ENCODE data around the gene GSC2. TPM values are rescaled to one million over a fixed set of nuclear protein-coding genes. Genes with fewer than 3 reads are reported as not detected.
A peak's percentile ranks its signal among the peaks of the same experiment; 100 is the strongest.

The GSC2 gene
- total RNA-seq, 2 donors from 2014 or later = 11.9 TPM; not detected in 1

DNA sequence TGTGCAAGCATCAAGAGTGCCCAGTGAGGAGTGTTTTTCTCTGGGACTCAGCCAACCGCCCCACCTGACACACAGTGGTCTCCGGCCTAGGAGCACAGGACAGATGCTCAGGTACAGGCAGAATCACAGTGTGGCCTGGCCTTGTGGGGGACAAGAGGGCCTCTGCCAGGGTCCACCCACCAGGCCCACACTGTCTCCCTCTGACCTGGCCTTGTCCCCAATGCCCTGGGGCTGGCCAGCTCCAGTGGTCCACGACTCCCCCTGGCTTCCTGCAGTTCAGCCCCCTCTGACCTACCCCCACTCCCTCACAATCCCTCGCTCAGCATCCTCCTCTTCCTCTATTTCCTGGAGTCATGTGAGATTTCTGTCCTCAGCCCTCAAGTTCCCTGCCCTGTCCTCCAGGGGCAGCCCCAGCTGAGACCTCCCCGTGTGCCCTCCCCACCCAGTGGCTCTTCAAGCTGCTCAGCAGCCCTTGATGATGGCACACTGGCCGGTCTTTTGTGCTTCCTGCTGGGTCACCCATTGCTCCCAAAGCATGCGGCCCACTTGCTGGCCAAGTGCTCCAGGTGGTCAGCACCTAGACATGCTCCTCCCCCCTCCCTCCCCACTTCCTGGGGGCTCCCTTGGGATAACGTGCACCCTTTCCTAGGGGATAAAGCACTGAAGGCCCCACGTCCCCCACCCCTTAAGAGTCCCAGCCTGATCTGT, 17.2 kb downstream of the GSC2 start:
- Histone ChIP-seq H3K36me3 (peaks cover 0 to 24% of the 10 kb centered on the region in 2 donors), H3K27me3 (replicated peaks; ENCODE audit: insufficient read depth) (no peaks in the 10 kb centered on the region), H3K4me3 (no peak overlapping the region), H3K27ac (no peak overlapping the region), H3K4me1 (replicated peaks) (no peaks in the 10 kb centered on the region), H3K9me3 (no peaks in the 10 kb centered on the region)
- TF ChIP-seq POLR2AphosphoS5 (IDR thresholded peaks at IDR 0.05) = no peak
- no peak for TF ChIP-seq POLR2A (IDR thresholded peaks at IDR 0.05)
- TF ChIP-seq, protein P1, sequence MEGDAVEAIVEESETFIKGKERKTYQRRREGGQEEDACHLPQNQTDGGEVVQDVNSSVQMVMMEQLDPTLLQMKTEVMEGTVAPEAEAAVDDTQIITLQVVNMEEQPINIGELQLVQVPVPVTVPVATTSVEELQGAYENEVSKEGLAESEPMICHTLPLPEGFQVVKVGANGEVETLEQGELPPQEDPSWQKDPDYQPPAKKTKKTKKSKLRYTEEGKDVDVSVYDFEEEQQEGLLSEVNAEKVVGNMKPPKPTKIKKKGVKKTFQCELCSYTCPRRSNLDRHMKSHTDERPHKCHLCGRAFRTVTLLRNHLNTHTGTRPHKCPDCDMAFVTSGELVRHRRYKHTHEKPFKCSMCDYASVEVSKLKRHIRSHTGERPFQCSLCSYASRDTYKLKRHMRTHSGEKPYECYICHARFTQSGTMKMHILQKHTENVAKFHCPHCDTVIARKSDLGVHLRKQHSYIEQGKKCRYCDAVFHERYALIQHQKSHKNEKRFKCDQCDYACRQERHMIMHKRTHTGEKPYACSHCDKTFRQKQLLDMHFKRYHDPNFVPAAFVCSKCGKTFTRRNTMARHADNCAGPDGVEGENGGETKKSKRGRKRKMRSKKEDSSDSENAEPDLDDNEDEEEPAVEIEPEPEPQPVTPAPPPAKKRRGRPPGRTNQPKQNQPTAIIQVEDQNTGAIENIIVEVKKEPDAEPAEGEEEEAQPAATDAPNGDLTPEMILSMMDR (IDR thresholded peaks at IDR 0.05) = no peak
- no peak for DNase-seq (ENCODE audit: low spot score)
- intact Hi-C loops (cut with DNase I) = no loop called here
- 94% methylated on average over 9 of the region's 9 CpGs for WGBS

DNA sequence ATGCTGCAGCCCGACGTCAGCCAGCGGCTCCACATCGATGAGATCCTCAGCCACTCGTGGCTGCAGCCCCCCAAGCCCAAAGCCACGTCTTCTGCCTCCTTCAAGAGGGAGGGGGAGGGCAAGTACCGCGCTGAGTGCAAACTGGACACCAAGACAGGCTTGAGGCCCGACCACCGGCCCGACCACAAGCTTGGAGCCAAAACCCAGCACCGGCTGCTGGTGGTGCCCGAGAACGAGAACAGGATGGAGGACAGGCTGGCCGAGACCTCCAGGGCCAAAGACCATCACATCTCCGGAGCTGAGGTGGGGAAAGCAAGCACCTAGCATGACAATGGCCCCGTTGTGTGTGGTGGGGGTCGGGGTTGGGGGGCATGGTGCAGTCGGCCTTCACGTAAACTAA, 17.9 kb downstream of the GSC2 start:
- H3K9me3 ChIP-seq = no peaks in the 10 kb centered on the region
- intact Hi-C loops (cut with DNase I) = no loop called here
- no peak for DNase-seq (ENCODE audit: low spot score)
- no peaks in the 10 kb centered on the region for H3K27me3 ChIP-seq (replicated peaks; ENCODE audit: insufficient read depth)
- no peaks in the 10 kb centered on the region for H3K4me1 ChIP-seq (replicated peaks)
- TF ChIP-seq POLR2AphosphoS5 (IDR thresholded peaks at IDR 0.05) (no peak), POLR2A (IDR thresholded peaks at IDR 0.05) (no peak)
- TF ChIP-seq, protein P1 (IDR thresholded peaks at IDR 0.05) = no peak
- no peak overlapping the region for H3K4me3 ChIP-seq
- H3K36me3 ChIP-seq = peaks cover 0 to 24% of the 10 kb centered on the region in 2 donors
- H3K27ac ChIP-seq = no peak overlapping the region
- WGBS = 94% methylated on average over 20 of the region's 20 CpGs

DNA sequence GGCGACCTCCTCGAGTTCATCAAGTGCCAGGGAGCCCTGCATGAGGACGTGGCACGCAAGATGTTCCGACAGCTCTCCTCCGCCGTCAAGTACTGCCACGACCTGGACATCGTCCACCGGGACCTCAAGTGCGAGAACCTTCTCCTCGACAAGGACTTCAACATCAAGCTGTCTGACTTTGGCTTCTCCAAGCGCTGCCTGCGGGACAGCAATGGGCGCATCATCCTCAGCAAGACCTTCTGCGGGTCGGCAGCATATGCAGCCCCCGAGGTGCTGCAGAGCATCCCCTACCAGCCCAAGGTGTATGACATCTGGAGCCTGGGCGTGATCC, 18.4 kb downstream of the GSC2 start:
- Histone ChIP-seq H3K9me3 (no peaks in the 10 kb centered on the region), H3K4me1 (replicated peaks) (no peaks in the 10 kb centered on the region), H3K27me3 (replicated peaks; ENCODE audit: insufficient read depth) (no peaks in the 10 kb centered on the region), H3K4me3 (no peak overlapping the region), H3K36me3 (peaks cover 0 to 24% of the 10 kb centered on the region in 2 donors), H3K27ac (no peak overlapping the region)
- intact Hi-C loops (cut with DNase I) = no loop called here
- TF ChIP-seq POLR2AphosphoS5 (IDR thresholded peaks at IDR 0.05) (no peak), POLR2A (IDR thresholded peaks at IDR 0.05) (no peak)
- TF ChIP-seq, protein P1 (IDR thresholded peaks at IDR 0.05) = no peak
- DNase-seq (ENCODE audit: low spot score) = no peak
- WGBS = 97% methylated on average over 19 of the region's 19 CpGs

DNA sequence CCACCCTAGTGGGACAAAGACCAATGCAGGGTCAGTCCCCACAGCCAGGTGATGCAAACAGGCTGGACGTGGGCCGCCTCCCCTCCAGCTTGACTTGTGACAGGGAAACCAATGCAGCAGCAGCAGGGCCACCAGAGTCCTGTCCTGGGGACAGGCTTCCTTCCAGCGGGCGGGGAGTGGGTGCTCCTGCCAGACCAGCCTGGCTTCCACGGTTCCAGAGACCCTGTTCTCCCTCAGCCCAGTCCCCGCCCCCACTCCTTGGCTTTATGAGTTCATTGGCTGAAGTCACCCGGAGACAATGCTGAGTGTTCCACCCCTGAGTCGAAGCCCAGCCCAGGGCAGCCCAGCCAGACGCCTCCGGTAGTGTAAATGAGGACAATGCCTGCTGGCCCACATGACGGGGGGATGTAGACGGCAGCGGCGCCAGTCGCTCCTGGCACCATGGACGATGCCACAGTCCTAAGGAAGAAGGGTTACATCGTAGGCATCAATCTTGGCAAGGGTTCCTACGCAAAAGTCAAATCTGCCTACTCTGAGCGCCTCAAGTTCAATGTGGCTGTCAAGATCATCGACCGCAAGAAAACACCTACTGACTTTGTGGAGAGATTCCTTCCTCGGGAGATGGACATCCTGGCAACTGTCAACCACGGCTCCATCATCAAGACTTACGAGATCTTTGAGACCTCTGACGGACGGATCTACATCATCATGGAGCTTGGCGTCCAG, 19.0 kb downstream of the GSC2 start, which contains the start of gene TSSK2:
TSSK2 (plus strand) TSS at position 350 of the 726 bp plus-strand sequence; CDS start at position 442, 92 bp downstream.
- intact Hi-C loops (cut with DNase I) = no loop called here
- peaks cover 0 to 24% of the 10 kb centered on the region in 2 donors for H3K36me3 ChIP-seq

More for the DNA sequence above, 19.0 kb downstream of the GSC2 start, which contains the start of gene TSSK2:
- Histone ChIP-seq H3K9me3 (no peaks in the 10 kb centered on the region), H3K4me3 (no peak within 1 kb of the TSS), H3K4me1 (replicated peaks) (no peaks in the 10 kb centered on the region), H3K27ac (peak within 1 kb of the TSS in 1 of 2 donors; percentile 5), H3K27me3 (replicated peaks; ENCODE audit: insufficient read depth) (no peaks in the 10 kb centered on the region)
- 81% methylated on average over 27 of the region's 27 CpGs for WGBS
- no peak for DNase-seq (ENCODE audit: low spot score)
- TF ChIP-seq POLR2A (IDR thresholded peaks at IDR 0.05) (no peak), POLR2AphosphoS5 (IDR thresholded peaks at IDR 0.05) (no peak)
- TF ChIP-seq, protein P1 (IDR thresholded peaks at IDR 0.05) = no peak

All from prostate gland (tissue), 2 donors.